ENCODE measurements around the gene KCTD10.
A peak's percentile ranks its signal among the peaks of the same experiment; 100 is the strongest.

The KCTD10 gene

DNA sequence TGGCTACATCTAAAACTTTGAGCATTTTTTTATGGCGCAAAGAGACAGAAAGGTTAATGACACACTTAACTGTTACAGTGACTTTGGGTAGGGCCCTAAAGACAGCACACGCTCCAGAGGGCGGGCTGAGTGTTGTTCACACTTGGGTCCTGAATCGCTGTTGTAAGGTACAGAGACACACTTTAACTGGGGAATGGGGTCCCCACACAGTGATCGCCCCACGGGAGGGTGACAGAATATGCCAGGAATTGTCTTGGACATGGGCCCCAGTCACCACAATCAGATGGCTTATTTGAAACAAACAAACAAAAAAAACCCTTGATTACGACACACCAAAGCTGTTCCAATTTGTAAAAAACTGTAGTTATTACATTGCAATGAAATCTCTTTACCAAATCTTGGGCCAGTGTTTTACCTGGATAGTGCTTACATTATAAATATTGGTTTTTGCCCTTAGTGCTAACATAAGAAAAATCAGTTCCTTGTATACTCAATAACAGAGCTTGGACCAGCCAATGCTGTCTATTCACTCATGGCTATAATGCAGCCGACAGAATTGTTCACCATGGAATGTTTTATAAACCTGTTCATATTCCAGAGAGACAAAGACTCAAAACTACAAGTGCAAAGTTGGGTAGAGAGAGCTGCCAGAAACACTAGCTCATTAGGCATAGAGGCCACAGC is 28.3 kb downstream of the KCTD10 start:
- no peak overlapping the region for H3K27ac ChIP-seq
- TF ChIP-seq, protein P1, sequence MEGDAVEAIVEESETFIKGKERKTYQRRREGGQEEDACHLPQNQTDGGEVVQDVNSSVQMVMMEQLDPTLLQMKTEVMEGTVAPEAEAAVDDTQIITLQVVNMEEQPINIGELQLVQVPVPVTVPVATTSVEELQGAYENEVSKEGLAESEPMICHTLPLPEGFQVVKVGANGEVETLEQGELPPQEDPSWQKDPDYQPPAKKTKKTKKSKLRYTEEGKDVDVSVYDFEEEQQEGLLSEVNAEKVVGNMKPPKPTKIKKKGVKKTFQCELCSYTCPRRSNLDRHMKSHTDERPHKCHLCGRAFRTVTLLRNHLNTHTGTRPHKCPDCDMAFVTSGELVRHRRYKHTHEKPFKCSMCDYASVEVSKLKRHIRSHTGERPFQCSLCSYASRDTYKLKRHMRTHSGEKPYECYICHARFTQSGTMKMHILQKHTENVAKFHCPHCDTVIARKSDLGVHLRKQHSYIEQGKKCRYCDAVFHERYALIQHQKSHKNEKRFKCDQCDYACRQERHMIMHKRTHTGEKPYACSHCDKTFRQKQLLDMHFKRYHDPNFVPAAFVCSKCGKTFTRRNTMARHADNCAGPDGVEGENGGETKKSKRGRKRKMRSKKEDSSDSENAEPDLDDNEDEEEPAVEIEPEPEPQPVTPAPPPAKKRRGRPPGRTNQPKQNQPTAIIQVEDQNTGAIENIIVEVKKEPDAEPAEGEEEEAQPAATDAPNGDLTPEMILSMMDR (conservative IDR thresholded peaks at IDR 0.05), result no peak
- no peak for TF ChIP-seq ZFX (IDR thresholded peaks at IDR 0.05)

DNA sequence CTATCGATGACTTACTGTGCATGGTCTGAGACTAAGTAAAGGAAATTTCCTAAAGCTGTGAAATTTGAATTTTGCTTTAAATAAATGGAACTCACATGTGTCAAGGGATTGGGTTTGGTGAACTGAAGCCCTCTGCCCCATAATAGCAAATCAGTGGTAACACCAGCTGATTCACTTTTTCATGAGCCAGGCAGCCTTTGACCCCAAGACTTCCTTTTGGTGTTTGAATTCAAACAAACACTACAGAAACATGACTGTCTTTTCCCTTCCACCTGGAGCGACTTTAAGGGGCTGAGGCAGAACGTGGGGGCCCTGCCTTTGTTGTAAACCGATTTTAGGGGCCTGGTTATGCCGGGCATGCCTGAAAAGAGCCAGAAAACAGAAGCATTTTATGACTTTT is 28.8 kb downstream of the KCTD10 start:
- H3K27ac ChIP-seq, result no peak overlapping the region
- TF ChIP-seq ZFX (IDR thresholded peaks at IDR 0.05), result no peak
- TF ChIP-seq, protein P1 (conservative IDR thresholded peaks at IDR 0.05), result no peak

DNA sequence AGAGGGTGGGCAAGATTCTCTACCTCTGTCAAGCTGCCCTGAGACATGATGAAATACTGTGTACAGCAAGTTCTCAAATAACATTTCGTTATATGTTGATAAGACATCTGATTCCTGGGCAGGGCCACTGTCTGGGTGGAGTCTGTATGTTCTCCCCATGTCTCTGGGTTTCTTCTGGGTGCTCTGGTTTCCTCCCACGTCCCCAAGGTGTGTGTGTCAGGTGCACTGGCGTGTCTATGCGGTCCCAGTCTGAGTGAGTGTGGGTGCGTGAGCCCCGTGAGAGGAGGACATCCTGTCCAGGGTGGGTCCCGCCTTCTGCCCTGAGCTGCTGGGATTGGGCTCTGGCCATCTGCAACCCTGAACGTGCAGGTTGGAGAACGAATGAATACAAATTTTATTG is 29.6 kb downstream of the KCTD10 start:
- TF ChIP-seq, protein P1 (conservative IDR thresholded peaks at IDR 0.05), result no peak
- no peak for TF ChIP-seq ZFX (IDR thresholded peaks at IDR 0.05)
- no peak overlapping the region for H3K27ac ChIP-seq

DNA sequence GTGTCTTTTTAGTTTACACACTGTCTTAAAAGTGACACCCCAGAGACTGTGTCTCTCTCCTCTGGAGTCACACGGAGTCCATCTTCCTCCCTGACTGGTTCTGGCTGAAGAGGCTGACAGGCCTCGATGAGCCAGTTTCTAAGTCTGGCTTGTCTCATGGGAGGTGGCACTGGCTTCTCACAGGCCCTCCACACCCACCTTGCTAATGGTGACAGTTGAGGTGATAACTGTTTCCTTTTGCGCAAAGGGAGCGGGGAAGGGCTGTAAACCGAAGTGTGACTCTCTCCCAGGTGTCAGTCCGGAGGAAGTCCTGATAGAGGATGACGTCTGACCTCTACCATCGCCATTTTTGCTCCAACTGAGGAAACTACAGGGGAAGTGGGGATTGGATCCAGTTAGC is 30.2 kb downstream of the KCTD10 start:
- TF ChIP-seq ZFX (IDR thresholded peaks at IDR 0.05), result no peak
- TF ChIP-seq, protein P1 (conservative IDR thresholded peaks at IDR 0.05), result no peak
- H3K27ac ChIP-seq, result no peak overlapping the region

DNA sequence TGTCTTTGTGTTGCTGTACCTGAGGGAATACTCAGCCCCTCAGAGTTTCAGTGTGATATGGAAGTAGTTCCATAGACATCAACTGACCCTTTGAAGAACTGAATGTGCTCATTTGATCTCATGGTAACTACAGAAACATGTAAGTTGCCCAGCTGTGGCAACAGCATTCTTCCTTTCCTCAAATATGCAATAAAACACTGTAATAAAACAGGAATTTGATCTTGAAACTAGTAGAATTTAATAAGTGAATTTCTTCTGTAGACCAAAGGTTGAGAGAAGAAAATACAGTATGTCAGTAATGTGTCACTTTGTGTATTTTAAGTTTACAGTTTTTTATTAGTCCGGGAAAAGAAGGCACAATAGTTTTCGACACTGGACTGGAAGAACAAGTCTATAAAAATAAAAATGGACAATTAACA is 31.9 kb downstream of the KCTD10 start:
- TF ChIP-seq, protein P1 (conservative IDR thresholded peaks at IDR 0.05), result no peak
- no peak for TF ChIP-seq ZFX (IDR thresholded peaks at IDR 0.05)
- H3K27ac ChIP-seq, result no peak overlapping the region

DNA sequence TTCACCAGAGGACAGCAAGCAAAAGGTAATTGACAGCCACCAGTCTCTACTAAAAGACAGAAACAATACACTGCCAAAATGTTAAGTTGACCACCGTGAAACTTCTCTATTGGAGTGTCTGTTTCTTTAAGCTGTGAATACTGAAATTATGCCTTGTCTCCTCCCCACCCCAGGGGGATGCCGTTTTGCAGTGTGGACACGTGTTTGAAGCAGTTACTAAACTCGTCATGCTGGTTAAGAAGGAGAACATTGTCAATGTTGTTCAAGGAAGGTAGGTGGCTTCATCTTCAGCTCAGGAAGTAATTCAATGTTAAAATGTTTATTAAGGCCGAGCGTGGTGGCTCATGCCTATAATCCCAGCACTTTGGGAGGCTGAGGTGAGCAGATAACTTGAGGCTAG is 32.8 kb downstream of the KCTD10 start:
- TF ChIP-seq, protein P1 (conservative IDR thresholded peaks at IDR 0.05), result no peak
- no peak for TF ChIP-seq ZFX (IDR thresholded peaks at IDR 0.05)
- H3K27ac ChIP-seq, result 0 out of 2 replicates have a peak overlapping the region, but pooled peaks have one; percentile 7

DNA sequence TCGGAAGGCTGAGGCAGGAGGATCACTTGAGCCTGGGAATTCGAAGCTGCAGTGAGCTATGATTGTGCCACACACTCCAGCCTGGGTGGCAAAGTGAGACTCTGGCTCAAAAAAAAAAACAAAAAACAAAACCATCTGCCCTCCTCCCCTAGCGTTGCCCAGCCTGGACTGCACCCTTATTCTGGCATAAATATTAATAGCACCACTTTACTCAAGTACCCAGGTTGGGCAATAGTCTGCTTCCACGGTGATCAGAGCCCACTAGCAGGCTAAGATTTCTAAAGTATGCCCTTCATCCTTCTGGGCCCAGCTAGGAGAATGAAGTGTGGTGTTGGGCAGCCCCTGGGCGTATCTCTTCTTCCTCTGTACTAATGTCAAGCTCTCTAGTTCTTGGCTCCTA is 33.3 kb downstream of the KCTD10 start:
- no peak overlapping the region for H3K27ac ChIP-seq

More for the DNA sequence above, 33.3 kb downstream of the KCTD10 start:
- TF ChIP-seq ZFX (IDR thresholded peaks at IDR 0.05), result no peak
- TF ChIP-seq, protein P1 (conservative IDR thresholded peaks at IDR 0.05), result no peak
